BJ (cell line): Measurements from ENCODE around the gene SLC2A13. TPM values are rescaled to one million over a fixed set of nuclear protein-coding genes. Genes with fewer than 3 reads are reported as not detected.

ENCODE experiments used
- CTCF ChIA-PET: fragments of 350-600 bp; formaldehyde crosslinking; extraction: SDS; loops from one replicate; lab custom pipeline; 2021; ENCODE audit warnings: antibody characterized with exemption, inconsistent platforms; lab: Yijun Ruan, JAX
- POLR2A ChIA-PET: fragments of 300-600 bp; sonication (Branson Sonifier 250); formaldehyde crosslinking; extraction: SDS; loops from one replicate; lab custom pipeline; 2021; ENCODE audit warnings: antibody characterized with exemption; lab: Charles Lee
- DNase-seq: peaks from one replicate; pipeline ENCODE4 v3.0.0-alpha.2; 2011; ENCODE audit warnings: low read depth
- H3K27me3 ChIP-seq: 2 replicates; pipeline ENCODE4 v1.6.0; 2011; ENCODE audit warnings: low read length; ENCODE audit not compliant: control insufficient read depth, insufficient read depth
- H3K36me3 ChIP-seq: 2 replicates; pipeline ENCODE4 v1.5.1; 2011; ENCODE audit warnings: low read length; ENCODE audit not compliant: control insufficient read depth, insufficient read depth
- H3K4me3 ChIP-seq: 2 replicates; pipeline ENCODE4 v1.5.1; 2011; ENCODE audit warnings: low read depth, mild to moderate bottlenecking, control low read depth, low read length
- CTCF ChIP-seq: IDR thresholded peaks from 2 replicates; pipeline ENCODE4 v1.5.1; 2011; ENCODE audit warnings: low read depth, mild to moderate bottlenecking, control low read depth, inconsistent platforms, low read length, moderate library complexity; ENCODE audit not compliant: insufficient read depth
- polyA plus RNA-seq: library from polyadenylated mRNA; depleted of rRNA; stranded (reverse); fragments of >200 nt; gene quantifications from 2 replicates; pipeline ENCODE4 v1.2.3, GENCODE V29; 2011

The SLC2A13 gene
- polyA plus RNA-seq, 1 experiment: 1.2 TPM

- Histone ChIP-seq H3K36me3 (no peaks in the 10 kb centered on the region), H3K4me3 (no peak overlapping the region), H3K27me3 (no peaks in the 10 kb centered on the region)
- ChIA-PET CTCF (interaction anchor here (1.1 kb wide), 1 partner anchor 207 kb away, joined by 3 read pairs; no protein-coding TSS in a partner anchor), POLR2A (no interaction called here)
- no peak for DNase-seq
- TF ChIP-seq CTCF: no peak
Observed at GRCh38 chr12:39804479-39804878, 301.4 kb downstream of the SLC2A13 start.

GRCh38 chr12:39803151-39803550, 302.7 kb downstream of the SLC2A13 start:
- no peak for TF ChIP-seq CTCF
- no peak for DNase-seq
- Histone ChIP-seq H3K36me3 (no peaks in the 10 kb centered on the region), H3K4me3 (no peak overlapping the region), H3K27me3 (no peaks in the 10 kb centered on the region)
- CTCF ChIA-PET: interaction anchor here (0.8 kb wide), 1 partner anchor 188 kb away, joined by 3 read pairs; no protein-coding TSS in a partner anchor
- POLR2A ChIA-PET: no interaction called here

DNA sequence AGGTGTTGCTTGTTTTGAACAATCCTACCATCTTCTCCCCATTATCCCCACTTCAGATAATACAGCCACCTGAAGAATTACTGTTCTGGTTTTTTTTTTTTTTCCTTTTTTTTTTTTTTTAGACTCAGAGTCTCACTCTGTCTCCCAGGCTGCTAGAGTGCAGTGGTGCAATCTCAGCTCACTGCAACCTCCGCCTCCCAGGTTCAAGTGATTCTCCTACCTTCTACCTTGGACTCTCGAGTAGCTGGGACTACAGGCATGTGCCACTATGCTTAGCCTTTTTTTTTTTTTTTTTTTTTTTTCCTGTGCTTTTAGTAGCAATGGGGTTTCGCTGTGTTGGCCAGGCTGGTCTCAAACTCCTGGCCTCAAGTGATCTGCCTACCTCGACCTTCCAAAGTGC, 306.9 kb downstream of the SLC2A13 start:
- no peak for DNase-seq
- H3K36me3 ChIP-seq: no peaks in the 10 kb centered on the region
- H3K27me3 ChIP-seq: no peaks in the 10 kb centered on the region
- TF ChIP-seq CTCF: no peak
- POLR2A ChIA-PET: no interaction called here
- no peak overlapping the region for H3K4me3 ChIP-seq
- CTCF ChIA-PET: interaction anchor here (0.6 to 1.1 kb wide), 3 partner anchors 9 to 206 kb away, joined by 3 read pairs; no protein-coding TSS in a partner anchor

DNA sequence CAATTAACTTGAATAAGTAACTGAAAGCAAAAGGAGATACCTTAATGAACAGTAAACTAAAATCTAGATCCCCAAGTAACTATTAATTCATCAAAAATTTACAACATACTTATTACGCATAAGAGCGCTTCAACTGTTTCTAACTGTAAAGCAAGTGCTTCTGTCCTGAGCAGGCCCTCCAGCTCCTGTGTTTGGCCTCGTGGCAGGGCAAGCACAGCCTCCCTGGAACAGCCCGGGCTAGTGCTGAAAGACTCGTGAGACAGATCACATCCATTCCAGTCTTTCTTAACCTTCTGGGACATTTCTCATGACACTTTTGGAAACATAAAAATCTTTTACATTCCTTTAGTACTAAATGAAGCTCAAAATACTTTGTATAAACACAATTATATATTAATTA, 307.5 kb downstream of the SLC2A13 start:
- no peak for DNase-seq
- Histone ChIP-seq H3K36me3 (no peaks in the 10 kb centered on the region), H3K27me3 (no peaks in the 10 kb centered on the region), H3K4me3 (no peak overlapping the region)
- CTCF ChIA-PET: interaction anchor here (0.6 to 1.1 kb wide), 3 partner anchors 9 to 206 kb away, joined by 3 read pairs; no protein-coding TSS in a partner anchor
- no peak for TF ChIP-seq CTCF
- POLR2A ChIA-PET: no interaction called here

DNA sequence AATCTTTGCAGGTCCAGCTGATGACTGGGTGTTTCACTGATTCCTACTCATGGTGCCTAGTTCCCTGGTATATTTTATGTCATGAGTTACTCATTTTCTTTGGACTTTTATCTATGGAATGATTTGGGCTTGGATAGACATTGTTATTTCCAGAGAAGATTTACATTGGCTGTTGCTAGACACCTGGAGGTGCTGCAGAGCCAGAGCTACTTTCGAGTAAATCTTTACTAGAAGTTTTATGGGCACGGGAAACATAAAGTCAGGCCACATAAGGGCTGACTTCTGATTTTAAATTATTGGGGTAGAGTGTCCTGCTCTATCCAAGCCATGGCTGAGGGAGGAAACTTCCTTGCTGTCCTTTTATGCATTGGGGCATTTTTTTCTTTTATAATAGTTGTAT, 310.4 kb downstream of the SLC2A13 start:
- POLR2A ChIA-PET: no interaction called here
- CTCF ChIA-PET: no interaction called here
- TF ChIP-seq CTCF: no peak
- H3K4me3 ChIP-seq: no peak overlapping the region
- no peaks in the 10 kb centered on the region for H3K27me3 ChIP-seq
- DNase-seq: no peak
- no peaks in the 10 kb centered on the region for H3K36me3 ChIP-seq
